TTC549 (cell line): ENCODE results near the gene ZBTB7B.
A peak's percentile ranks its signal among the peaks of the same experiment; 100 is the strongest.

ENCODE experiments used
- FAIRE-seq: peaks from 2 replicates; lab custom pipeline; 2012; peaks lifted over from hg19 to GRCh38; lab: Jason Lieb, UNC

The ZBTB7B gene

DNA sequence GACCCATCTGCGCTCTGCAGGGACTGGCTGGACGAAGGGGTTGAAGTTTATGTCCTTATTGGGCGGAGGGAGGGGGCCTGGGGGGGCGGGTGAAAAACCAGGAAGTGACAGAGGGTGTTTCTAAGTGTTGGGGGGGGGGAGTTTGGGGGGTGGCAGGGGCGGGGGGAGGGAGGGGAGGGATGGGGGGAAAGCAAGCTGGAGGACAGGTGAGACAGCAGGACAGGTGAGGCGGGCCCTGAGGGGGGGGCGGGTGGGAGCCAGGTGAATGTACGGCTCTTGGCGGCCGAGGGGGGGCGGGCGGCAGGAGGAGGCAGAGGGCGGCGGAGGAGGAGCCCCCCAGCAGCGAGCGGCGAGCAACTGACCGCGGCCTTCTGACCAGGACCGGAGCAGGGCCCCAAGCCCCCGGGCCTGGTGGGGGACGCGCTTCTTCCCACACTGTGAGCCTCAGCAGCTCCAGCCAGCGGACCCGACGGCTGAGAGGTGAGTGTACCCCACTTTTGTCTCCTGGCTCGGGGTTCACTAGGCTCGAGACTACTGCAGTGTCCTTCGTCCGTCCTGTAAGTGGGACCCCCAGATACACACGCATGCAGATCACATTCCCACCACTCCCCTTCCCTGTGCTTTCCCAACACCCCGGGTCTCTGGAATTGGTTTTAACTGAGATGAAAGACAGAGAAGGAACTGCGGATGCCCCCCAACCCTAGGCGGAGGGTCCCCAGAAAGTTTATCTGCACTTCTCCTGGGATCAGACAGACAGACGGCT is at the start of gene ZBTB7B:
Gene ZBTB7B, plus strand, starts transcription at position 339 of the 763 bp plus-strand sequence. CDS start 11,859 bp downstream, outside the sequence.
- no peak for FAIRE-seq

DNA sequence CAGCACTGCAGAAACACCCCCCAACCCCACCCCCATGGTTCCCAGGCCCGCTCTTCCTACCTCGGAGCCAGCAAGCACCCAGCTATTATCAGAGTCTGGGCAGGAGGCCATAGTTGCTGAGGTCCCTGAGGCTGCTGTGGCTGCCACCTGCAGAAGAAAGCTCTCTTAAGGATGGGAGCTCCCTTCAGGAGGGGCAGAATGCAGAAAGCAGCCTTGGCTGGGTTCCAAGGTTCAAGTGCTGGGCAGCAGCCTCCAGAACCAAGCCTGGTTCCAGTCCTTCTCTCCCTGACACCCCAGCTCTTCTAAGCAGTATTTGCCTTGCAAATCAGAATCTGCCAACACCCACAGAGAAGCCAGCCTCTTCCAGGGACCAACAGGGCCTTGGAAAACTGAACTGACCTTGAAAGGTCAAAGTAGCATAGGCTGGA is 49.0 kb upstream of the ZBTB7B start:
- FAIRE-seq: no peak

DNA sequence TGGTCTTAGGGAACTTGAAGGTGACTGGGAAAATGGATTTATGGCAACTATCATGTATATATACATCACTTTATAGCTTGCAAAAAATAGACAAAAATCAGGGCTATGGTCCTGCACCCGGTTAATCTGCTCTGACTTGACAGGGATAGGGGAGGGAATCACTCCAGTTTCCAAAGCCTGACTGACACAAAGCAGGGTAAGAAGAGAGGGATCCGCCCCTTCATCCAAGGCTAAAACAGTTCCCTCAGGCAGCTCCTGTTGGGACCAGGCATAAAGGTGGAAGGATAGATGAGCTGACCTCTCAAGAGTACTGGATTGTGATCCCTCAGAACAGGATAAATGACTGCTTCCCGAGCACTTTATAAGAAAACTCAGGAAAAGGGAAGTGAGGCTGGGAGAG is 48.1 kb upstream of the ZBTB7B start:
- no peak for FAIRE-seq

DNA sequence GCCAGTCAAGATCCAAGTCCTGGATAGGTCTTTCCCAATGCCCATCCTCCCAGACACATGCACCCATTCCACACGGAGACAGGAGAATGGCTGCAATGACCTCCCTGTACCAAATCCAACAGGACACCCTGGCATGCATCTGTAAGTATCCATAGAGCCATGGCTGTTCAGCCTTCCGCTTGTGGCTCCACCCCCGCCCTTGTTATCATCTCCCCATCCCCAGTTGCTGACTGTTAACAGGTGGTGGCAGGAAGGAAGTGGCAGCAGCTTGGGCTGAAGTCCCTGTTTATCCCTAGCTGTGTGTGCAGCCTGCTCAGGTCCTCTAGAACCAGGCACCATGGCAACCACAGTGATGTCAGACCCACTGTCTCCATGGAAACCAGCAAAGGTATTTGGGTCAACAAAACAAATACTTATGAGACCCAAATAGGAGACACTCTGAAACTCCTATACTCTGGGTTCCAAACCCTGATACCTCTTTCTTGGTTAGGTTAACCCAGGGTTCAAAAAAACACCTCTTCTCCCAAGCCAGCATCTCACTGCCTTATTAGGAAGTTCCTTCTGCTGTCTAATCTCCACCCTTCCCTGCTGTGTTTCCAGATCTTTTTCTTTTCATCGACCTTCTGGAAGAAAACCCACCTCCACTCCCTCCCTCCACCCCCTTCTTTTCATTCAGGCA is 47.4 kb upstream of the ZBTB7B start:
- no peak for FAIRE-seq

- peak; percentile 96 for FAIRE-seq
Observed at GRCh38 chr1:154955718-154956543, 46.7 kb upstream of the ZBTB7B start, which contains the start of gene PBXIP1. TSS of gene PBXIP1 (minus strand) at chr1:154956099. CDS start at chr1:154953721, 2,378 bp downstream.

DNA sequence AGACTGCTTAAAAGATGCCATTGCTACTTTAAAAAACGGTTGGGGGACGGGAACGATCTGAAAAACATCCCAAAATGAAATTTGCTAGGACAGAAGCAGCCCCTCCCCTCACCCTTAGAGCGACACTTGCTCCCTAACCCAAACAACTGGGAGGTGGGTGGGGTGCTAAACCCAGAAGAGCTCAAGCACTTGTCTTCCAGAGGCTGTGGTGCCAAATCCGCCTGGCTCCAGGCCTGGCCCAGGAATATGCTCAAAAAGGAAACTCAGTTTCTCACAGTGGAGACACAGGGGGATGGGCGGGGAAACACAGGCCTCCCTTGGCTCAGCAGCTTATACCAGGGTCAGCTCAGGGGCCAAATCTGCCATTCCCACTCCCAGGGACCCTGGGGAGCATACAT is 46.1 kb upstream of the ZBTB7B start:
- no peak for FAIRE-seq

DNA sequence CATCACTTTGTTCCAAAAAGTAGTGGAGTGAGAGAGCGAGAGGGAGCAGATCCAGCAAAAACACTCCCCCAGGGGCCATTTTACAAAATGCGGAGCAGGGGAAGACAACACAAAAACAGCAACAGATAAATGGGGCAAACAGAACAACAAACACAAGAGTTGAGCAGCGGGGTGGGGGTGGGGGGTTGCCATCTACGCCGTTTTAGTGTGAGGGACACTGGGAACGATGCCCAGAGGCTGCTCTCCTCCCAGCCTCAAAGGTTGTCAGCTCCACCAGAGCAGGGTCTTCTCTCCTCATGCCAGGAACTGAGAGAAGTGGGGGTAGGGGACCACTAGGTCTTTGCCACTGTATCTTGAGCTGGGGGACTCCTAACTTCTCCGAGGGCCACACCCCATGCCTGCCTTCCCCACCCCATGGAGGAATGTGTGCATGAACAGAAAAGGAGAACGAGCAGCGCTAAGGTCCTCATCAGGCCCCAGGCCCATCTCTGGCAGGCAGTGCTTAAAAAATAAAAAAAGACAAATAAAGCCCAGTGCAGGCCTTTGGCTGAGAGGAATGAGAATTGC is 45.4 kb upstream of the ZBTB7B start:
- FAIRE-seq: no peak

- no peak for FAIRE-seq
Observed at GRCh38 chr1:154958036-154958435, 44.6 kb upstream of the ZBTB7B start.

GRCh38 chr1:154958681-154959425 is 43.7 kb upstream of the ZBTB7B start:
- FAIRE-seq: no peak

GRCh38 chr1:154959426-154959780 is 43.2 kb upstream of the ZBTB7B start:
- no peak for FAIRE-seq

DNA sequence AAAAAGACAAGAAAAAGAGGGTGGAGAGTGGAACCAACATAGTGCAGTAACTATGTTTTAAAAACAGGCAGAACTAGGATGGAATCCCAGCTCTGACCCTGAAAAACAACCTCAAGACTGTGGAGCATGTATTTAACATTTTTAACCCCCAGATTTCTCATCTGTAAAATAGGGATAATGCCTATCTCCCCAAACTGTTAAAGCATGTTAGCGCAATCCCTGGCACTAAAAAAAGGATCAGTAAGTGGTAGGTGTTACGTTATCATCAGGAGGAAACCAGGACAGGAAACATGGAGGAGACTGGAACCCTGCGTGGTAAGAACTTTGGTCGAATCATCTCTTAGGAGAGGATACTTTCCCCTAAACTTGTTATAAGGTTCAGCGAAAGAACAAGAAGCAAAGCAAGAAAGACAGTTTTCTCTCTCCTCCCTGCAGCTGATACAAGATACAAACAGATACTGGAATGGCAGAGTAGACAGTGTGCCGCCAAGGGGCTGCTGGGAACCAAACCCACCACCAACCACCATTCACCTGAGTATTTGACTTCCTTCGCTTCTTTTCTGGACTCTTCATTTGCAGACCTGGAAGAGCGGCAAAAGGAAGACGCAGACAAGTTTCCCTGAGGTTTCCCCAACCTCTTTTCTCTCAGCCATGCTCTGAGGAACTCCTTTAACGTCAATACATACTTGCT is 42.0 kb upstream of the ZBTB7B start:
- FAIRE-seq: no peak

GRCh38 chr1:154961207-154962155 is 41.1 kb upstream of the ZBTB7B start, which contains the start of gene PYGO2:
TSS of gene PYGO2 (minus strand) at chr1:154961782. CDS start at chr1:154961576, 206 bp downstream.
- no peak for FAIRE-seq

DNA sequence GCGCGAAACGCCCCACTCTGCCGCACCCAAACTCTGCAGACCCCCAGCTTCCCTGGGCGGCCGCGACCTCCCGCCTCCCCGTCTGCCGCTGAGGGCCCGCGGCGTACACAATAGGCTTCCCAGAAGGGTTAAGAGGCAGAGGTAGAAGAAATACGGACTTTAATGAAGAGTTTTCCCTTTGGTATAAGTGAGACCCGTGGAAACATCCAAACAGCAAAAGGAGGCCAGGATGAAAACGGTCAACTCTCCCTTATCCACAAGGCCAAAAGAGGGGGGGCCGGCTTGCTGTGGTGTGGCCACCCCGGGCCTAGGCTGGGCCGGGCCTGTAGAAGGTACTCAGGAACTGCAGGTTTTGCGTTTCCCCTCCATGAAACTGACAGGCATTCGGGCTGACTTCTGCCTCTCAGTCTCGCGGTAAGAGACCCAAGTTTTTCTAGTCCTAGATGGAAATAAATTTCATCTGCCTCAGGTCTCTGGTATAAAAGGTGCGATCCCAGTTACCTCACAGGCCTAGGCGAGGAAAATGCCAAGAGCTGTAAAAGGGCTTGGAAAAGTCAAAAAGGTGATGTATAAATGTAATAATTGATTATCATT is 40.3 kb upstream of the ZBTB7B start:
- no peak for FAIRE-seq

GRCh38 chr1:154962795-154963330 is 39.7 kb upstream of the ZBTB7B start:
- no peak for FAIRE-seq

DNA sequence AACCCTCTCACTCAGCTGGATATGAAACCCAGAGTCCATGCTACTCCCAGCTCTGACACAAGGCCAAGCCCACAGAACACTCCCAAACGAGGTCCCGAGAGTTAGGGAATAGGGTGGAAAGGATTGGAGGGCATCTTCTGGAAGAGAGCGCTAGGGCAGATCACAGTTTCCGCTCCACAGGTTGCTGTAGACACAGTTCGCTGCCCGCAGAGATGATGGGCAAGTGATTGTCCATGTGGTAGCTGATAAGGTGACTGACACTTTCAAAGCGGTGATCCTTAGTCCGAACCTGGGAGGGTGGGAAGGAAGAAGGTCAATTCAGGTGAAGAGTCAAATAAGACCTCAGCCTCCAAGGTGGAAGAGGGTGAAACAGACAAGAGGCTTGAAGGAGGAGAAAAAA is 39.0 kb upstream of the ZBTB7B start:
- no peak for FAIRE-seq

- no peak for FAIRE-seq
Observed at GRCh38 chr1:154964359-154964758, 38.2 kb upstream of the ZBTB7B start.

- FAIRE-seq: no peak
Observed at GRCh38 chr1:154966111-154966510, 36.5 kb upstream of the ZBTB7B start.

DNA sequence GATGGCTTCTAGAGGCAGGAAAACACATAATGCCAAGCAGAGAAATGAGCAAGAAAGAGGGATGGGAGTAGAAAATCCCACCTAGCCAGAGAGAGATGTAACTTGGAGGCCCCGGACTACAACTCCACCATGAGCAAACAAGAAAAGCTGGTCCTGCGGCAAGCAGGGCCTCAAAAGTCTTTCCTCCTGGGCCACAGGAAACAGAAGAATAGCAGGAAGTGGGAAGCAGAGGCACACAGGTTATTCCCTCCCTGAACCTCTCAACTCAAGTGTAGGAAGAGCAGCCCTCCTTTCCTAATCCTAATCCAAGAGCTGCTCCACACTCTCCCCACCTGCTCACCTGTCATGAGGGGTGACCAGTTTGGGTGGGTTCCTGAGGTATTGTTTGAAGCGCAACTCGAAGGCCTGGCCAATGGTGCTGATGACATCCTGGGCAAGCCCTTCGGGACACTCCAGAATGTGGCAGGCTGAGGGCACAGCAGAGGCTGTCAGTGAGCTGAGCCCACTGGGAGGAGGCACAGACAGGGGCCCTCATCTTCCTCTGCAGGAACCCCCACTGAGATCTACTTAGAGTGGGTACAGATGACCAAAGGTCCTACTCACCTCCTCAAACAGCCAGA is 35.2 kb upstream of the ZBTB7B start:
- FAIRE-seq: no peak

- FAIRE-seq: no peak
Observed at GRCh38 chr1:154968731-154969130, 33.9 kb upstream of the ZBTB7B start.
